Transverse colon (tissue), 3 donors: ENCODE data around the gene RBM47.

Source experiments
- POLR2A ChIP-seq: fragments of 450-650 bp; IDR thresholded peaks from one replicate; pipeline ENCODE4 v1.6.1; 2016; ENCODE audit warnings: antibody characterized with exemption, mild to moderate bottlenecking, moderate library complexity
- TF ChIP-seq, protein P1 (sequence below), 5 experiments: fragments of 200-600 bp in 3 of 5; fragments of 450-650 bp in 2 of 5; sonication (generic) in 3 of 5; IDR thresholded peaks; 1 replicate in 2 of 5; 2 replicates in 3 of 5; pipeline ENCODE4 v1.5.1; 2016 to 2017; ENCODE audit warnings: antibody characterized with exemption in 5 of 5, inconsistent platforms in 3 of 5, mild to moderate bottlenecking in 2 of 5, moderate library complexity in 1 of 5

DNA sequence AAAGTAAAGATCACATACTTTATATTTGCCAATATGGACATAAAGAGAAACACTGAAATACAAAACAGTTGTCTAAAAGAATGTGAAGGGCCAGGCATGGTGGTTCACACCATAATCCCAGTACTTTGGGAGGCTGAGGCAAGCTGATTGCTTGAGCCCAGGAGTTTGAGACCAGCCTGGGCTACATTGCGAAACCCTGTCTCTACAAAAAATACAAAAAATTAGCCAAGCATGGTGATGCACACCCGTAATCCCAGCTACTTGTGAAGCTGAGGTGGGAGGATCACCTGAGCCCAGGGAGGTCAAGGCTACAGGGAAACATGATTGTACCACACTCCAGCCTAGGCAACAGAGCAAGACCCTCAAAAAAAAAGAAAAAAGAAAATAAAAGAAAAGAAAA is 11.8 kb downstream of the RBM47 start:
- no peak for TF ChIP-seq POLR2A
- TF ChIP-seq, protein P1, sequence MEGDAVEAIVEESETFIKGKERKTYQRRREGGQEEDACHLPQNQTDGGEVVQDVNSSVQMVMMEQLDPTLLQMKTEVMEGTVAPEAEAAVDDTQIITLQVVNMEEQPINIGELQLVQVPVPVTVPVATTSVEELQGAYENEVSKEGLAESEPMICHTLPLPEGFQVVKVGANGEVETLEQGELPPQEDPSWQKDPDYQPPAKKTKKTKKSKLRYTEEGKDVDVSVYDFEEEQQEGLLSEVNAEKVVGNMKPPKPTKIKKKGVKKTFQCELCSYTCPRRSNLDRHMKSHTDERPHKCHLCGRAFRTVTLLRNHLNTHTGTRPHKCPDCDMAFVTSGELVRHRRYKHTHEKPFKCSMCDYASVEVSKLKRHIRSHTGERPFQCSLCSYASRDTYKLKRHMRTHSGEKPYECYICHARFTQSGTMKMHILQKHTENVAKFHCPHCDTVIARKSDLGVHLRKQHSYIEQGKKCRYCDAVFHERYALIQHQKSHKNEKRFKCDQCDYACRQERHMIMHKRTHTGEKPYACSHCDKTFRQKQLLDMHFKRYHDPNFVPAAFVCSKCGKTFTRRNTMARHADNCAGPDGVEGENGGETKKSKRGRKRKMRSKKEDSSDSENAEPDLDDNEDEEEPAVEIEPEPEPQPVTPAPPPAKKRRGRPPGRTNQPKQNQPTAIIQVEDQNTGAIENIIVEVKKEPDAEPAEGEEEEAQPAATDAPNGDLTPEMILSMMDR (IDR thresholded peaks at IDR 0.05) = no peak
